HG03045 (cell line): ENCODE results near the gene CBLL1.

Source experiments
- ATAC-seq: cut with Tn5 transposase; IDR thresholded peaks from one replicate; pipeline ENCODE4 v1.9.1; 2021; ENCODE audit warnings: mild to moderate bottlenecking, moderate library complexity; ENCODE audit not compliant: unreplicated experiment

The CBLL1 gene

GRCh38 chr7:107809179-107809578 lies 65.2 kb downstream of the CBLL1 start:
- no peak for ATAC-seq

- no peak for ATAC-seq
Measured at GRCh38 chr7:107810626-107811025, 66.7 kb downstream of the CBLL1 start.
